Measurements from ENCODE around the gene MT1M. TPM values are rescaled to one million over a fixed set of nuclear protein-coding genes. Genes with fewer than 3 reads are reported as not detected.

Gene MT1M
- total RNA-seq, 1 experiment from 2014 or later: 0.39 TPM

DNA sequence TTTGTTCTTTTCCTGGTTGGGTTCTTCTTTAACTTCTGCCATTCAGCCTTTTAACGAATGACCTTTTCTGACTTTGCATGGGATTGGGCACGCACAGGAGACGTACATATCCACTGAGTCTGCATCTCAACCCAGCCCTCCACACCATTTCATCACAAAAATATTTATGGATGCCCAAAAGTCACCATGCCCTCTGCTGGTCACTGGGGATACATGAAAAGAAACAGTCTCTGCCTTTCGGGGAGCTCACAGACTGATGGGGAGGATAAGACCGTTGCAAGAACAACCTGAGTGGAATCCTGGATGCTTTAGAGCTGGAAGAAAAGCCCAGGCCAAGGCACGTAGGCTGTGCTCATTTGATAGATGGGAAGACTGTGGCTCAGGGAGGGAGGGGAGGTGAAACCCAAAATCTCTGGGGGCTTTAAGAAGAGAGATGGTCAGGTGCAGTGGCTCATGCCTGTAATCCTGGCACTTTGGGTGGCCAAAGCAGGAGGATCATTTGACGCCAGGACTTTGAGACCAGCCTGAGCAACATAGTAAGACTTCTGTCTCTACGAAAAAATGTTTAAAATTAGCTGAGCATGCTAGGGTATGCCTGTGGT is 32.0 kb upstream of the MT1M start:
- Histone ChIP-seq H3K4me2 (ENCODE audit: low read length) (peak overlapping the region; percentile 52), H3K4me3 (replicated peaks in 1 of 2; ENCODE audit: low read depth in 1 of 2, low read length in 2 of 2) (no peak overlapping the region), H3K9me2 (ENCODE audit: insufficient read depth) (no peaks in the 10 kb centered on the region), H4K20me1 (ENCODE audit: insufficient read depth) (no peaks in the 10 kb centered on the region), H3K9ac (ENCODE audit: low read length) (no peak overlapping the region), H2AFZ (ENCODE audit: low read depth, low read length, poor library complexity, severe bottlenecking) (peak overlapping the region; percentile 94), H3K4me1 (ENCODE audit: control insufficient read depth in 1 of 2, insufficient read depth in 2 of 2, low read length in 2 of 2) (peaks cover 7 to 28% of the 10 kb centered on the region in 2 experiments; a peak in 3 of 4 replicates), H3K27ac (ENCODE audit: low read depth, low read length) (no peak overlapping the region), H3K36me3 (ENCODE audit: control insufficient read depth in 1 of 2, insufficient read depth in 2 of 2, low read length in 2 of 2) (no peaks in the 10 kb centered on the region), H3K9me3 (ENCODE audit: control insufficient read depth in 1 of 2, insufficient read depth in 1 of 2, low read depth in 1 of 2, low read length in 2 of 2) (no peaks in the 10 kb centered on the region), H3K27me3 (ENCODE audit: insufficient read depth, low read length) (no peaks in the 10 kb centered on the region), H3K79me2 (ENCODE audit: insufficient read depth, low read length) (no peaks in the 10 kb centered on the region)
- TF ChIP-seq YY1 (IDR thresholded peaks at IDR 0.05; ENCODE audit: extremely low read depth, insufficient replicate concordance, low read depth, low read length) (peak; percentile 61), EGR1 (IDR thresholded peaks at IDR 0.05; ENCODE audit: low read depth) (no peak), SP1 (IDR thresholded peaks at IDR 0.05; ENCODE audit: low read depth) (no peak)
- TF ChIP-seq, protein P1, sequence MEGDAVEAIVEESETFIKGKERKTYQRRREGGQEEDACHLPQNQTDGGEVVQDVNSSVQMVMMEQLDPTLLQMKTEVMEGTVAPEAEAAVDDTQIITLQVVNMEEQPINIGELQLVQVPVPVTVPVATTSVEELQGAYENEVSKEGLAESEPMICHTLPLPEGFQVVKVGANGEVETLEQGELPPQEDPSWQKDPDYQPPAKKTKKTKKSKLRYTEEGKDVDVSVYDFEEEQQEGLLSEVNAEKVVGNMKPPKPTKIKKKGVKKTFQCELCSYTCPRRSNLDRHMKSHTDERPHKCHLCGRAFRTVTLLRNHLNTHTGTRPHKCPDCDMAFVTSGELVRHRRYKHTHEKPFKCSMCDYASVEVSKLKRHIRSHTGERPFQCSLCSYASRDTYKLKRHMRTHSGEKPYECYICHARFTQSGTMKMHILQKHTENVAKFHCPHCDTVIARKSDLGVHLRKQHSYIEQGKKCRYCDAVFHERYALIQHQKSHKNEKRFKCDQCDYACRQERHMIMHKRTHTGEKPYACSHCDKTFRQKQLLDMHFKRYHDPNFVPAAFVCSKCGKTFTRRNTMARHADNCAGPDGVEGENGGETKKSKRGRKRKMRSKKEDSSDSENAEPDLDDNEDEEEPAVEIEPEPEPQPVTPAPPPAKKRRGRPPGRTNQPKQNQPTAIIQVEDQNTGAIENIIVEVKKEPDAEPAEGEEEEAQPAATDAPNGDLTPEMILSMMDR (IDR thresholded peaks at IDR 0.05 in 2 of 3, conservative IDR thresholded peaks at IDR 0.05 in 1 of 3; ENCODE audit: borderline replicate concordance in 1 of 3, insufficient read depth in 1 of 3, low read depth in 2 of 3, low read length in 2 of 3): peak in 2 of 3 experiments; percentile 80 to 81; a peak in 4 of 6 replicates
- ATAC-seq (peak; percentile 86), DNase-seq (ENCODE audit: low read depth, low spot score) (peak; percentile 55)
- no TSS peak for BruUV-seq (replicated peaks)
- CTCF ChIA-PET: interaction anchor here (0.6 to 2.1 kb wide), 19 partner anchors 8 to 244 kb away, joined by 3 to 25 read pairs (median 4); partner anchors contain the start of genes MT1E and MT2A
- POLR2A ChIA-PET: interaction anchor here (0.6 to 2.2 kb wide), 3 partner anchors 8 to 26 kb away, joined by 3 to 10 read pairs (median 7); partner anchors contain the start of genes MT1E and MT2A
- intact Hi-C loops (cut with micrococcal nuclease): loop anchor here (2.0 kb wide), 1 partner anchor 86 kb away; no protein-coding TSS in a partner anchor
- RAD21 ChIA-PET (ENCODE audit: low non-redundant PET in 1 of 2, low total read pairs in 2 of 2, uncharacterized antibody in 2 of 2, unreplicated experiment in 2 of 2): interaction anchor here (0.5 to 1.9 kb wide), 5 partner anchors 25 to 145 kb away, joined by 3 to 13 read pairs (median 4); no protein-coding TSS in a partner anchor

- Histone ChIP-seq H3K36me3 (ENCODE audit: control insufficient read depth in 1 of 2, insufficient read depth in 2 of 2, low read length in 2 of 2) (no peaks in the 10 kb centered on the region), H3K27ac (ENCODE audit: low read depth, low read length) (no peak overlapping the region), H3K27me3 (ENCODE audit: insufficient read depth, low read length) (no peaks in the 10 kb centered on the region), H3K4me3 (replicated peaks in 1 of 2; ENCODE audit: low read depth in 1 of 2, low read length in 2 of 2) (no peak overlapping the region), H4K20me1 (ENCODE audit: insufficient read depth) (no peaks in the 10 kb centered on the region), H2AFZ (ENCODE audit: low read depth, low read length, poor library complexity, severe bottlenecking) (no peak overlapping the region), H3K9me2 (ENCODE audit: insufficient read depth) (no peaks in the 10 kb centered on the region), H3K9me3 (ENCODE audit: control insufficient read depth in 1 of 2, insufficient read depth in 1 of 2, low read depth in 1 of 2, low read length in 2 of 2) (no peaks in the 10 kb centered on the region), H3K79me2 (ENCODE audit: insufficient read depth, low read length) (no peaks in the 10 kb centered on the region), H3K4me1 (ENCODE audit: control insufficient read depth in 1 of 2, insufficient read depth in 2 of 2, low read length in 2 of 2) (peaks cover 15 to 36% of the 10 kb centered on the region in 2 experiments), H3K9ac (ENCODE audit: low read length) (no peak overlapping the region), H3K4me2 (ENCODE audit: low read length) (no peak overlapping the region)
- ATAC-seq: no peak
- RAD21 ChIA-PET (ENCODE audit: low non-redundant PET in 1 of 2, low total read pairs in 2 of 2, uncharacterized antibody in 2 of 2, unreplicated experiment in 2 of 2): interaction anchor here (1.2 to 1.9 kb wide), 3 partner anchors 24 to 101 kb away, joined by 4 to 13 read pairs (median 4); no protein-coding TSS in a partner anchor
- DNase-seq (ENCODE audit: low read depth, low spot score): no peak
- POLR2A ChIA-PET: interaction anchor here (1.3 to 2.2 kb wide), 2 partner anchors 24 to 26 kb away, joined by 7 to 10 read pairs; partner anchors contain the start of gene MT1E
- CTCF ChIA-PET: interaction anchor here (1.1 to 2.1 kb wide), 7 partner anchors 10 to 188 kb away, joined by 3 to 25 read pairs (median 7); partner anchors contain the start of gene MT1E
- BruUV-seq (replicated peaks): no TSS peak
- intact Hi-C loops (cut with micrococcal nuclease): loop anchor here (2.0 kb wide), 1 partner anchor 87 kb away; no protein-coding TSS in a partner anchor
- TF ChIP-seq POLR2AphosphoS5 (IDR thresholded peaks at IDR 0.05; ENCODE audit: low read depth, low read length) (no peak), RAD21 (IDR thresholded peaks at IDR 0.05; ENCODE audit: low read depth) (no peak), EZH2phosphoT487 (IDR thresholded peaks at IDR 0.05; ENCODE audit: borderline replicate concordance) (no peak), EZH2 (IDR thresholded peaks at IDR 0.05) (no peak), CBX3 (IDR thresholded peaks at IDR 0.05; ENCODE audit: low read depth) (no peak), ZNF274 (IDR thresholded peaks at IDR 0.05; ENCODE audit: low read depth, low read length) (no peak), JUND (IDR thresholded peaks at IDR 0.05) (no peak), ZFX (IDR thresholded peaks at IDR 0.05) (no peak), POLR2A (IDR thresholded peaks at IDR 0.05; ENCODE audit: borderline replicate concordance, extremely low read depth, insufficient read depth, insufficient read length) (no peak), YY1 (IDR thresholded peaks at IDR 0.05; ENCODE audit: extremely low read depth, insufficient replicate concordance, low read depth, low read length) (no peak), EGR1 (IDR thresholded peaks at IDR 0.05; ENCODE audit: low read depth) (no peak), SP1 (IDR thresholded peaks at IDR 0.05; ENCODE audit: low read depth) (no peak), CEBPB (IDR thresholded peaks at IDR 0.05; ENCODE audit: low read depth) (no peak), FOSL1 (IDR thresholded peaks at IDR 0.05; ENCODE audit: low read depth) (no peak)
- TF ChIP-seq, protein P1 (IDR thresholded peaks at IDR 0.05 in 2 of 3, conservative IDR thresholded peaks at IDR 0.05 in 1 of 3; ENCODE audit: borderline replicate concordance in 1 of 3, insufficient read depth in 1 of 3, low read depth in 2 of 3, low read length in 2 of 3): no peak
Observed at GRCh38 chr16:56601325-56601724, 31.1 kb upstream of the MT1M start.
